IMR-90 (cell line): ENCODE data around the gene SEMA6A. TPM values are rescaled to one million over a fixed set of nuclear protein-coding genes. Genes with fewer than 3 reads are reported as not detected.

Source experiments
- ATAC-seq: fragments of 200-7000 bp; cut with Tn5 transposase; 2 replicates; pipeline ENCODE4 v1.9.1; 2020; ENCODE audit warnings: low read depth, mild to moderate bottlenecking, moderate library complexity
- BruUV-seq: library from RNA; stranded (reverse); fragments of 400-500 nt; replicated peaks from 2 replicates; lab custom pipeline; 2021; lab: Mats Ljungman, UMichigan
- CTCF ChIA-PET: fragments of 300-600 bp; formaldehyde crosslinking; extraction: SDS; loops from one replicate; lab custom pipeline; 2021; ENCODE audit warnings: antibody characterized with exemption; lab: Yijun Ruan, JAX
- POLR2A ChIA-PET: fragments of 300-600 bp; sonication (Branson Sonifier 250); formaldehyde crosslinking; loops from one replicate; lab custom pipeline; 2022; ENCODE audit warnings: antibody characterized with exemption; ENCODE audit not compliant: unreplicated experiment; lab: Charles Lee
- DNase-seq: peaks from one replicate; pipeline ENCODE4 v3.0.0; 2013
- H2AFZ ChIP-seq: replicated peaks from 2 replicates; pipeline ENCODE3; 2013; ENCODE audit warnings: low read length, mild to moderate bottlenecking; ENCODE audit not compliant: poor library complexity
- H2AK5ac ChIP-seq: 2 replicates; pipeline ENCODE4 v1.6.1; 2013; ENCODE audit warnings: low read depth, low read length, inconsistent platforms
- H2AK9ac ChIP-seq: replicated peaks from 2 replicates; pipeline ENCODE3; 2013; ENCODE audit warnings: mild to moderate bottlenecking, low read depth, low read length, moderate library complexity; ENCODE audit not compliant: poor library complexity
- H2BK120ac ChIP-seq: 2 replicates; pipeline ENCODE4 v1.6.1; 2013; ENCODE audit warnings: low read depth, low read length, inconsistent platforms
- H2BK15ac ChIP-seq: 3 replicates; pipeline ENCODE4 v1.6.1; 2013; ENCODE audit warnings: low read depth, low read length, inconsistent platforms
- H2BK20ac ChIP-seq: 2 replicates; pipeline ENCODE4 v1.6.1; 2013; ENCODE audit warnings: low read depth, mild to moderate bottlenecking, inconsistent platforms, low read length, moderate library complexity
- H2BK5ac ChIP-seq: 2 replicates; pipeline ENCODE4 v1.6.1; 2013; ENCODE audit warnings: mild to moderate bottlenecking, low read depth, low read length, inconsistent platforms; ENCODE audit not compliant: poor library complexity, severe bottlenecking
- H3K14ac ChIP-seq: replicated peaks from 2 replicates; pipeline ENCODE4 v1.6.1; 2013; ENCODE audit warnings: low read depth, low read length, inconsistent platforms
- H3K18ac ChIP-seq: 2 replicates; pipeline ENCODE4 v1.6.1; 2013; ENCODE audit warnings: low read depth, low read length, control low read depth
- H3K23ac ChIP-seq: 2 replicates; pipeline ENCODE4 v1.6.1; 2013; ENCODE audit warnings: low read depth, low read length, inconsistent platforms
- H3K27ac ChIP-seq: 2 replicates; pipeline ENCODE4 v1.5.1; 2013; ENCODE audit warnings: mild to moderate bottlenecking, control low read depth, low read length; ENCODE audit not compliant: insufficient read depth
- H3K27me3 ChIP-seq: 2 replicates; pipeline ENCODE4 v1.6.1; 2013; ENCODE audit warnings: low read length; ENCODE audit not compliant: control insufficient read depth, insufficient read depth
- H3K36me3 ChIP-seq: 2 replicates; pipeline ENCODE4 v1.6.1; 2013; ENCODE audit warnings: low read length, mixed read lengths; ENCODE audit not compliant: control insufficient read depth, insufficient read depth
- H3K4ac ChIP-seq: 2 replicates; pipeline ENCODE4 v1.6.1; 2013; ENCODE audit warnings: low read depth, low read length, inconsistent platforms
- H3K4me1 ChIP-seq: 2 replicates; pipeline ENCODE4 v1.6.1; 2013; ENCODE audit warnings: low read length, mixed read lengths; ENCODE audit not compliant: control insufficient read depth, insufficient read depth
- H3K4me2 ChIP-seq: 2 replicates; pipeline ENCODE4 v1.6.1; 2013; ENCODE audit warnings: low read depth, mild to moderate bottlenecking, control low read depth, low read length, moderate library complexity
- H3K4me3 ChIP-seq: 2 replicates; pipeline ENCODE4 v1.5.1; 2013; ENCODE audit warnings: low read depth, mild to moderate bottlenecking, control low read depth, low read length, moderate library complexity; ENCODE audit not compliant: insufficient read depth
- H3K56ac ChIP-seq: 2 replicates; pipeline ENCODE4 v1.6.1; 2013; ENCODE audit warnings: low read length, inconsistent platforms; ENCODE audit not compliant: insufficient read depth; ENCODE audit errors: extremely low read depth
- H3K79me1 ChIP-seq, 2 experiments: 2 replicates each; pipeline ENCODE4 v1.6.1; 2013; ENCODE audit warnings: low read length in 2 of 2, inconsistent platforms in 1 of 2, low read depth in 1 of 2
- H3K9ac ChIP-seq: 2 replicates; pipeline ENCODE4 v1.6.1; 2013; ENCODE audit warnings: low read depth, low read length, control low read depth
- H3K9me1 ChIP-seq: 2 replicates; pipeline ENCODE4 v1.6.1; 2013; ENCODE audit warnings: low read length, inconsistent platforms; ENCODE audit not compliant: insufficient read depth
- H3K9me3 ChIP-seq: 2 replicates; pipeline ENCODE4 v1.6.1; 2013; ENCODE audit warnings: low read length; ENCODE audit not compliant: control insufficient read depth, insufficient read depth
- H4K20me1 ChIP-seq: 2 replicates; pipeline ENCODE4 v1.6.1; 2013; ENCODE audit warnings: low read length, inconsistent platforms; ENCODE audit not compliant: insufficient read depth
- H4K5ac ChIP-seq: 2 replicates; pipeline ENCODE4 v1.6.1; 2013; ENCODE audit warnings: mild to moderate bottlenecking, low read depth, low read length, control low read depth
- H4K8ac ChIP-seq, 2 experiments: 2 replicates each; pipeline ENCODE4 v1.6.1; 2013; ENCODE audit warnings: low read depth in 2 of 2, low read length in 2 of 2, control low read depth in 1 of 2, inconsistent platforms in 1 of 2
- H4K91ac ChIP-seq: 2 replicates; pipeline ENCODE4 v1.6.1; 2013; ENCODE audit warnings: low read depth, low read length, inconsistent platforms; ENCODE audit not compliant: insufficient read depth
- CEBPB ChIP-seq: IDR thresholded peaks from 2 replicates; pipeline ENCODE4 v1.6.1; 2012; ENCODE audit warnings: low read depth, low read length, improper control_type of control experiment
- FOS ChIP-seq: fragments of 150-350 bp; IDR thresholded peaks from 2 replicates; pipeline ENCODE4 v1.6.1; 2016; ENCODE audit warnings: low read depth, low read length
- WGBS, 2 experiments: methylation state at CpG; one replicate each; pipeline versions ENCODE4 v1.1.5 to v1.1.7; 2013; ENCODE audit warnings: missing lambda C conversion rate in 2 of 2; ENCODE audit not compliant: insufficient read length in 1 of 2; ENCODE audit errors: extremely low coverage in 2 of 2; 5-methylcytosine and 5-hydroxymethylcytosine counted together
- dilution Hi-C: fragments of 300-500 bp; cut with HindIII; formaldehyde crosslinking; loops from one replicate; pipeline ENCODE4 v1.14.3; 2018; ENCODE audit warnings: low sequenced_read_pairs; ENCODE audit not compliant: unreplicated experiment
- in situ Hi-C: fragments of 300-500 bp; cut with MboI; formaldehyde crosslinking; loops from 3 replicates; pipeline ENCODE4 v1.14.3; 2019; ENCODE audit warnings: low sequenced_read_pairs, inconsistent platforms, mixed read lengths
- intact Hi-C: fragments of 100-400 bp; cut with micrococcal nuclease; formaldehyde crosslinking; loops from 2 replicates; pipeline ENCODE4 v1.10.0; 2022
- polyA plus RNA-seq, 3 experiments: library from polyadenylated mRNA; depleted of rRNA; stranded (reverse); fragments of >200 nt; gene quantifications; 2 replicates each; pipeline ENCODE4 v1.2.3, GENCODE V29; 2012; ENCODE audit warnings: low replicate concordance in 1 of 3
- total RNA-seq: library from RNA; depleted of rRNA; stranded (reverse); fragments of >200 nt; gene quantifications from 2 replicates; pipeline ENCODE4 v1.2.3, GENCODE V29; 2012

Gene SEMA6A
- total and polyA plus RNA-seq, 2 of the 4 experiments (the other 2 are of a cell fraction) = 0.27 to 0.36 TPM

- Histone ChIP-seq H3K79me1 (no peaks in the 10 kb centered on the region), H3K27me3 (peaks cover 49% of the 10 kb centered on the region), H3K4me1 (no peaks in the 10 kb centered on the region; the same call in 1 of the 2 replicates), H4K8ac (no peak overlapping the region), H3K9ac (no peak overlapping the region), H4K20me1 (no peaks in the 10 kb centered on the region), H3K18ac (no peak overlapping the region), H4K5ac (no peak overlapping the region), H2AK9ac (no peak overlapping the region), H3K23ac (no peak overlapping the region), H2BK20ac (no peak overlapping the region), H2BK120ac (no peak overlapping the region), H2AK5ac (no peak overlapping the region), H3K4me2 (peak overlapping the region; percentile 31; the same call in 1 of the 2 replicates), H3K56ac (no peak overlapping the region), H3K4me3 (peak overlapping the region; percentile 69), H3K27ac (no peak overlapping the region), H3K9me1 (no peaks in the 10 kb centered on the region), H2BK5ac (no peak overlapping the region), H3K14ac (no peak overlapping the region), H2AFZ (peak overlapping the region; percentile 78), H4K91ac (no peak overlapping the region), H3K4ac (no peak overlapping the region), H3K36me3 (no peaks in the 10 kb centered on the region), H3K9me3 (no peaks in the 10 kb centered on the region; the same call in 1 of the 2 replicates), H2BK15ac (no peak overlapping the region)
- in situ Hi-C loops = no loop called here
- ChIA-PET POLR2A (no interaction called here), CTCF (no interaction called here)
- no peak for TF ChIP-seq FOS
- TF ChIP-seq CEBPB = no peak
- ATAC-seq (no peak), DNase-seq (no peak)
- BruUV-seq = no TSS peak
- dilution Hi-C loops = no loop called here
- intact Hi-C loops = loop anchor here (5.0 to 10.0 kb wide), 3 partner anchors 300 to 942 kb away; no protein-coding TSS in a partner anchor
- 9% methylated on average over 14 of the region's 54 CpGs; no CpG with 5 or more reads in 1 of the 2 experiments for WGBS, 2 experiments
Observed at GRCh38 chr5:116572350-116573278, 2.0 kb downstream of the SEMA6A start.
